GM12875 (cell line): ENCODE measurements around the gene CRK.
"Not testable (repeated sequence)": the region's sequence is repeated elsewhere in the genome, so short reads cannot be mapped to it uniquely, and the experiment has no call there.

ENCODE experiments used
- H3K4me3 ChIP-seq: one replicate; pipeline ENCODE4 v1.5.1; 2011; ENCODE audit warnings: low read depth, low read length, control low read depth
- CTCF ChIP-seq: IDR thresholded peaks from 2 replicates; pipeline ENCODE4 v1.5.1; 2011; ENCODE audit warnings: low read depth, mild to moderate bottlenecking, control low read depth, inconsistent platforms, low read length, moderate library complexity, borderline replicate concordance; ENCODE audit not compliant: insufficient read depth

The CRK gene

DNA sequence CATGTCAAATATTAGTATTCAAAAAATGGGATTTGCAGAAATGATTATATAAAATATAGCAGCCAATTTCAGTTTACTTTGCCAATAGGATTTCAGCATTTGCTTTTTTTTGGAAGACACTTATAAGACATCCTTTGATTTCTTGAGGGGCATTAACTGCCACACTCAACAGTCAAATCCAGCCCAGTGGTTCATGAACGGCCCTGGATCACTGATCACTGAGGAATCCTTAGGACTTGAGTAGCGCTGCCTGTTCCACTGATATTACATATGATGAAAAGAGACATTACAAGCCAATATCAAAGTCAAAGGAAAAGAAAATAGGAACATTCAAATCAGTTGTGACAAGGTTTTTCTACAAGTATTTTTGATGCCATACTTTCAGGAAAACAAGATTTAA, 35.1 kb downstream of the CRK start:
- no peak for TF ChIP-seq CTCF
- H3K4me3 ChIP-seq = no peak overlapping the region

DNA sequence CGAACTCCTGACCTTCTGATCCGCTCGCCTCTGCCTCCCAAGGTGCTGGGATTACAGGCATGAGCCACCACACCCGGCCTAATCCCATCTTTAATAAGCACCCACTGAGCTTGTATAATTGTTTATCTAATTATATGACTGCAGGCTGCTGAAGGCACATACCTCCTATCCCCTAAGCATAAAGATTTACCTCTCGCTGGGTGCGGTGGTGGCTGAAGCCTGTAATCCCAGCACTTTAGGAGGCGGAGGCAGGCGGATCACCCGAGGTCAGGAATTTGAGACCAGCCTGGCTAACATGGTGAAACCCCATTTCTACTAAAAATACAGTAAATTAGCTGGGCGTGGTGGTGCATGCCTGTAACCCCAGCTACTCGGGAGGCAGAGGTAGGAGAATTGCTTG, 35.9 kb downstream of the CRK start:
- no peak for TF ChIP-seq CTCF
- H3K4me3 ChIP-seq = no peak overlapping the region

- H3K4me3 ChIP-seq = not testable (repeated sequence)
These were observed 37.6 kb downstream of the CRK start for GRCh38 chr17:1418476-1418875.

- no peak for TF ChIP-seq CTCF
- no peak overlapping the region for H3K4me3 ChIP-seq
These were observed 39.6 kb downstream of the CRK start for GRCh38 chr17:1416414-1416813.

DNA sequence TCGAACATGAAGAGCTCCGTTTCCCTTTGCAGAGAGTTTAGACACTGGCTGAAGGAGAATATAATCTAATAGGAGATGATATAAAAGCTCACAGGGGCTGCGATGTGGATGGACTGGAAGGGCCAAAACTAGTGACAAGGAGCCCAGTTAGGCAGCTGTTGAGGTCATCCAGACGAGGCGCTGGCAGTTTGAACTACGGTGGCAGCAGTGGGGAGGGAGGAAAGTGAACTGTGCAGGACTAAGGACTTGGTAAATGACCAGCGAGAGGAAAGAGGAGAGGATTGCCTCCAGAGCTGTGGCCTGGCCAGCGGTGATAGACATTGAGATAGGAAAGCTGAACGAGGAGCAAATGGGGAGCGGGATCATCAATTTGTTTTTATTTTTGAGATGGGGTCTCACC, 41.4 kb downstream of the CRK start:
- TF ChIP-seq CTCF = no peak
- H3K4me3 ChIP-seq = no peak overlapping the region

- no peak overlapping the region for H3K4me3 ChIP-seq
- no peak for TF ChIP-seq CTCF
These were observed 41.9 kb downstream of the CRK start for GRCh38 chr17:1414001-1414574.

GRCh38 chr17:1413281-1413791, 42.7 kb downstream of the CRK start:
- no peak overlapping the region for H3K4me3 ChIP-seq
- no peak for TF ChIP-seq CTCF
